Breast epithelium (tissue), 3 donors: ENCODE data around the gene CXCL9.

Experiments
- CTCF ChIP-seq, 3 donors: fragments of 450-650 bp; IDR thresholded peaks; one replicate each; pipeline ENCODE4 v1.5.1; 2016 to 2017; ENCODE audit warnings: antibody characterized with exemption in 3 of 3, mild to moderate bottlenecking in 3 of 3, moderate library complexity in 3 of 3
- POLR2A ChIP-seq: fragments of 450-650 bp; IDR thresholded peaks from one replicate; pipeline ENCODE4 v1.6.1; 2016; ENCODE audit warnings: antibody characterized with exemption, mild to moderate bottlenecking, moderate library complexity

GRCh38 chr4:76010576-76010975 lies 3.3 kb upstream of the CXCL9 start:
- TF ChIP-seq CTCF (IDR thresholded peaks at IDR 0.05) (no peak), POLR2A (no peak)
